Caco-2 (cell line): ENCODE measurements around the gene MYT1. TPM values are rescaled to one million over a fixed set of nuclear protein-coding genes. Genes with fewer than 3 reads are reported as not detected.
A peak's percentile ranks its signal among the peaks of the same experiment; 100 is the strongest.

ENCODE experiments used
- BruUV-seq: library from RNA; stranded (reverse); fragments of 400-500 nt; replicated peaks from 2 replicates; lab custom pipeline; 2021; lab: Mats Ljungman, UMichigan
- CTCF ChIA-PET: fragments of 300-600 bp; sonication (Branson Sonifier 250); formaldehyde crosslinking; loops from one replicate; lab custom pipeline; 2022; ENCODE audit warnings: antibody characterized with exemption; lab: Charles Lee
- POLR2A ChIA-PET: fragments of 300-600 bp; sonication (Branson Sonifier 250); formaldehyde crosslinking; loops from one replicate; lab custom pipeline; 2022; ENCODE audit warnings: antibody characterized with exemption; lab: Charles Lee
- DNase-seq, 2 experiments: peaks; one replicate each; pipeline versions ENCODE4 v3.0.0 to v3.0.0-alpha.2; 2020 to 2022
- H3K27me3 ChIP-seq: replicated peaks from 2 replicates; pipeline ENCODE4 v1.6.0; 2011; ENCODE audit warnings: low read length; ENCODE audit not compliant: control insufficient read depth, insufficient read depth
- H3K36me3 ChIP-seq: 2 replicates; pipeline ENCODE4 v1.5.1; 2011; ENCODE audit warnings: low read length; ENCODE audit not compliant: control insufficient read depth, insufficient read depth
- H3K4me1 ChIP-seq: fragments of 250-450 bp; sonication (Bioruptor Pico); 2 replicates; pipeline ENCODE4 v1.5.1; 2020; ENCODE audit warnings: mild to moderate bottlenecking
- H3K4me3 ChIP-seq: 2 replicates; pipeline ENCODE4 v1.5.1; 2011; ENCODE audit warnings: low read depth, mild to moderate bottlenecking, control low read depth, low read length
- H3K9me3 ChIP-seq: fragments of 250-450 bp; sonication (Bioruptor Pico); 2 replicates; pipeline ENCODE4 v1.5.1; 2020; ENCODE audit warnings: mild to moderate bottlenecking, moderate library complexity
- H3K27ac Mint-ChIP-seq: one replicate; pipeline ENCODE4 v1.8.0; 2022; ENCODE audit warnings: mixed read lengths; ENCODE audit not compliant: unreplicated experiment
- H3K27me3 Mint-ChIP-seq: one replicate; pipeline ENCODE4 v1.8.0; 2022; ENCODE audit warnings: mixed read lengths; ENCODE audit not compliant: insufficient read depth, unreplicated experiment
- H3K36me3 Mint-ChIP-seq: one replicate; pipeline ENCODE4 v1.8.0; 2022; ENCODE audit warnings: mild to moderate bottlenecking, mixed read lengths; ENCODE audit not compliant: insufficient read depth, unreplicated experiment
- H3K4me1 Mint-ChIP-seq: one replicate; pipeline ENCODE4 v1.8.0; 2022; ENCODE audit warnings: low read depth, mixed read lengths; ENCODE audit not compliant: unreplicated experiment
- H3K4me3 Mint-ChIP-seq: one replicate; pipeline ENCODE4 v1.8.0; 2022; ENCODE audit warnings: mild to moderate bottlenecking, moderate library complexity, mixed read lengths; ENCODE audit not compliant: unreplicated experiment
- H3K9me3 Mint-ChIP-seq: one replicate; pipeline ENCODE4 v1.8.0; 2022; ENCODE audit warnings: mixed read lengths; ENCODE audit not compliant: unreplicated experiment
- intact Hi-C: fragments of 100-400 bp; cut with micrococcal nuclease; formaldehyde crosslinking; loops from one replicate; pipeline ENCODE4 v1.10.0; 2022; ENCODE audit not compliant: unreplicated experiment
- total RNA-seq: library from RNA; stranded (reverse); gene quantifications from 2 replicates; pipeline ENCODE4 v1.2.3, GENCODE V29; 2022
- TF ChIP-seq, protein P1 (sequence below), 2 experiments: fragments of 200-600 bp in 1 of 2; IDR thresholded peaks; 1 replicate in 1 of 2; 2 replicates in 1 of 2; pipeline versions ENCODE4 v1.5.1 to v1.8.0; 2011 to 2022; ENCODE audit warnings: antibody characterized with exemption in 1 of 2, control low read depth in 1 of 2, inconsistent platforms in 1 of 2, low read depth in 1 of 2, low read length in 1 of 2, mild to moderate bottlenecking in 1 of 2, moderate library complexity in 1 of 2; ENCODE audit not compliant: insufficient read depth in 1 of 2, severe bottlenecking in 1 of 2, unreplicated experiment in 1 of 2

MYT1 gene
- total RNA-seq, 1 experiment from 2014 or later: 0.25 TPM

GRCh38 chr20:64228751-64229506 is 64.7 kb downstream of the MYT1 start:
- peaks cover 1% of the 10 kb centered on the region for H3K4me1 Mint-ChIP-seq
- Histone ChIP-seq H3K4me3 (no peak overlapping the region), H3K9me3 (peaks cover 6% of the 10 kb centered on the region), H3K4me1 (peaks cover 11% of the 10 kb centered on the region), H3K36me3 (no peaks in the 10 kb centered on the region), H3K27me3 (no peaks in the 10 kb centered on the region)
- H3K4me3 Mint-ChIP-seq: no peak overlapping the region
- TF ChIP-seq, protein P1, sequence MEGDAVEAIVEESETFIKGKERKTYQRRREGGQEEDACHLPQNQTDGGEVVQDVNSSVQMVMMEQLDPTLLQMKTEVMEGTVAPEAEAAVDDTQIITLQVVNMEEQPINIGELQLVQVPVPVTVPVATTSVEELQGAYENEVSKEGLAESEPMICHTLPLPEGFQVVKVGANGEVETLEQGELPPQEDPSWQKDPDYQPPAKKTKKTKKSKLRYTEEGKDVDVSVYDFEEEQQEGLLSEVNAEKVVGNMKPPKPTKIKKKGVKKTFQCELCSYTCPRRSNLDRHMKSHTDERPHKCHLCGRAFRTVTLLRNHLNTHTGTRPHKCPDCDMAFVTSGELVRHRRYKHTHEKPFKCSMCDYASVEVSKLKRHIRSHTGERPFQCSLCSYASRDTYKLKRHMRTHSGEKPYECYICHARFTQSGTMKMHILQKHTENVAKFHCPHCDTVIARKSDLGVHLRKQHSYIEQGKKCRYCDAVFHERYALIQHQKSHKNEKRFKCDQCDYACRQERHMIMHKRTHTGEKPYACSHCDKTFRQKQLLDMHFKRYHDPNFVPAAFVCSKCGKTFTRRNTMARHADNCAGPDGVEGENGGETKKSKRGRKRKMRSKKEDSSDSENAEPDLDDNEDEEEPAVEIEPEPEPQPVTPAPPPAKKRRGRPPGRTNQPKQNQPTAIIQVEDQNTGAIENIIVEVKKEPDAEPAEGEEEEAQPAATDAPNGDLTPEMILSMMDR (IDR thresholded peaks at IDR 0.05; ENCODE audit: insufficient read depth in 1 of 2, low read depth in 1 of 2, low read length in 1 of 2, severe bottlenecking in 1 of 2, unreplicated experiment in 1 of 2): no peak
- POLR2A ChIA-PET: no interaction called here
- H3K27me3 Mint-ChIP-seq: peaks cover 8% of the 10 kb centered on the region
- H3K9me3 Mint-ChIP-seq: peaks cover 15% of the 10 kb centered on the region
- no TSS peak for BruUV-seq
- no peak for DNase-seq
- no peaks in the 10 kb centered on the region for H3K36me3 Mint-ChIP-seq
- intact Hi-C loops: no loop called here
- no peak overlapping the region for H3K27ac Mint-ChIP-seq
- CTCF ChIA-PET: interaction anchor here (0.5 kb wide), 1 partner anchor 75 kb away, joined by 4 read pairs; no protein-coding TSS in a partner anchor

DNA sequence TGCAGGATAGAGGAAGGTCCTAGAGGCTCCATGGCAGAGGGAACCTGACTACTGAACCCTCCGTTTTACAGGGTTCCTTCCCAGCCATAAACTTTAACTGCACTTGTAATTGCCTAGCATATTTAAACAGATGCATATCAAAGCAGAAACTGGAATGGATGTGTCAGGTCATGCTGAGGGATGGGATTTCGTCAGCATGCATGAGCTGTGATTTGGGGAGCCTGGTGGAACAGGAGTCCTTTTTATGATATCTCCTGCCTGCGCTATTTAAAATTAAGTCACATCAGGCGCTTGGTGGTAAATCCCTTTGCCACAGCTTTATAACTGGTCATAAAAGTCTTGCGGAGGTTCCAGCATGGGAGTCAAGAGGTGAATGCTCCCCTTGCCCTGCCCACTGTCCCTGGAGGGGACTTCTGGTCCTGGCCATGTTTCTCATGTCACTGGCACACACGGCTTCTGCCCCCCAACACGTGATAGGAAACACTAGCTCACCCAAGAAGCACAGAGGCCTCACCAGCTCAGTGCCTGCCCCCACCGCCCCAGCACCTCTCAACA is 65.3 kb downstream of the MYT1 start:
- no peak for DNase-seq
- no peak overlapping the region for H3K4me3 Mint-ChIP-seq
- no peaks in the 10 kb centered on the region for H3K4me1 Mint-ChIP-seq
- Histone ChIP-seq H3K9me3 (peaks cover 10% of the 10 kb centered on the region), H3K4me1 (peaks cover 5% of the 10 kb centered on the region; the same call in 1 of the 2 replicates), H3K27me3 (no peaks in the 10 kb centered on the region), H3K4me3 (no peak overlapping the region), H3K36me3 (no peaks in the 10 kb centered on the region)
- peaks cover 8% of the 10 kb centered on the region for H3K27me3 Mint-ChIP-seq
- ChIA-PET POLR2A (no interaction called here), CTCF (interaction anchor here (0.5 kb wide), 1 partner anchor 75 kb away, joined by 4 read pairs; no protein-coding TSS in a partner anchor)
- no peak overlapping the region for H3K27ac Mint-ChIP-seq
- no TSS peak for BruUV-seq
- no peaks in the 10 kb centered on the region for H3K36me3 Mint-ChIP-seq
- TF ChIP-seq, protein P1 (IDR thresholded peaks at IDR 0.05; ENCODE audit: insufficient read depth in 1 of 2, low read depth in 1 of 2, low read length in 1 of 2, severe bottlenecking in 1 of 2, unreplicated experiment in 1 of 2): no peak
- H3K9me3 Mint-ChIP-seq: peaks cover 17% of the 10 kb centered on the region
- intact Hi-C loops: no loop called here

GRCh38 chr20:64230461-64231145 is 66.4 kb downstream of the MYT1 start:
- Histone ChIP-seq H3K9me3 (peaks cover 10% of the 10 kb centered on the region), H3K27me3 (no peaks in the 10 kb centered on the region), H3K4me3 (no peak overlapping the region), H3K4me1 (peaks cover 5% of the 10 kb centered on the region; the same call in 1 of the 2 replicates), H3K36me3 (no peaks in the 10 kb centered on the region)
- Mint-ChIP-seq H3K27me3 (peaks cover 6% of the 10 kb centered on the region), H3K9me3 (peaks cover 17% of the 10 kb centered on the region), H3K36me3 (no peaks in the 10 kb centered on the region), H3K4me3 (no peak overlapping the region), H3K4me1 (no peaks in the 10 kb centered on the region), H3K27ac (peak overlapping the region; percentile 25)
- DNase-seq: no peak
- intact Hi-C loops: no loop called here
- no TSS peak for BruUV-seq
- TF ChIP-seq, protein P1 (IDR thresholded peaks at IDR 0.05; ENCODE audit: insufficient read depth in 1 of 2, low read depth in 1 of 2, low read length in 1 of 2, severe bottlenecking in 1 of 2, unreplicated experiment in 1 of 2): no peak
- CTCF ChIA-PET: no interaction called here
- POLR2A ChIA-PET: no interaction called here
